Naive B cell (primary cell): ENCODE data around the gene LIN52. TPM values are rescaled to one million over a fixed set of nuclear protein-coding genes. Genes with fewer than 3 reads are reported as not detected.

ENCODE experiments used
- ATAC-seq, 2 donors: fragments of 150-1000 bp; cut with Tn5 transposase; 2 replicates each; pipeline ENCODE4 v1.10.0; 2021; ENCODE audit warnings: low read depth in 2 of 2, mild to moderate bottlenecking in 2 of 2, moderate library complexity in 2 of 2
- DNase-seq: peaks from one replicate; pipeline ENCODE4 v3.0.0; 2022
- H3K27ac Mint-ChIP-seq, 6 donors: one replicate each; pipeline ENCODE4 v1.8.0; 2020 to 2022; ENCODE audit warnings: mild to moderate bottlenecking in 6 of 6, mixed read lengths in 6 of 6, moderate library complexity in 5 of 6, inconsistent platforms in 2 of 6
- H3K27me3 Mint-ChIP-seq, 3 donors: one replicate each; pipeline ENCODE4 v1.8.0; 2021 to 2022; ENCODE audit warnings: mixed read lengths in 3 of 3, mild to moderate bottlenecking in 1 of 3
- H3K36me3 Mint-ChIP-seq, 2 donors: one replicate each; pipeline ENCODE4 v1.8.0; 2020 to 2022; ENCODE audit warnings: mixed read lengths in 2 of 2, inconsistent platforms in 1 of 2, mild to moderate bottlenecking in 1 of 2
- H3K4me1 Mint-ChIP-seq, 3 donors: one replicate each; pipeline ENCODE4 v1.8.0; 2020 to 2022; ENCODE audit warnings: mixed read lengths in 3 of 3, inconsistent platforms in 1 of 3, mild to moderate bottlenecking in 1 of 3, moderate library complexity in 1 of 3
- H3K4me3 Mint-ChIP-seq, 8 donors: one replicate each; pipeline ENCODE4 v1.8.0; 2020 to 2022; ENCODE audit warnings: mild to moderate bottlenecking in 8 of 8, mixed read lengths in 8 of 8, moderate library complexity in 8 of 8, inconsistent platforms in 2 of 8
- H3K9me3 Mint-ChIP-seq, 7 donors: one replicate each; pipeline ENCODE4 v1.8.0; 2020 to 2022; ENCODE audit warnings: mixed read lengths in 7 of 7, mild to moderate bottlenecking in 5 of 7, inconsistent platforms in 2 of 7, moderate library complexity in 1 of 7
- polyA plus RNA-seq, 6 donors: library from polyadenylated mRNA; unstranded; fragments of 300-500 nt; fragmentation: Illumina TruSeq; gene quantifications; one replicate each; pipeline ENCODE4 v1.2.3, GENCODE V29; 2021; ENCODE audit warnings: low read depth in 6 of 6

The LIN52 gene
- polyA plus RNA-seq, 6 donors from 2014 or later: 7.4 to 19.1 (median 11.9) TPM

- Mint-ChIP-seq H3K27ac (no peak overlapping the region), H3K36me3 (peaks cover 4 to 7% of the 10 kb centered on the region in 2 donors), H3K9me3 (no peaks in the 10 kb centered on the region), H3K27me3 (peaks cover 27 to 78% (median 37%) of the 10 kb centered on the region in 3 donors), H3K4me3 (no peak overlapping the region), H3K4me1 (peaks cover 6 to 8% (median 6%) of the 10 kb centered on the region in 3 donors)
- DNase-seq: no peak
- no peak for ATAC-seq
Observed at GRCh38 chr14:74249433-74250375, 164.9 kb downstream of the LIN52 start.

Other genes with a start within 250 kb of the LIN52 start
- gene PTGR2, start 233.1 kb upstream of the LIN52 start, polyA plus RNA-seq: 1 to 10 TPM; 1.0 to 4.9 (median 3.3) TPM
- 10 to 100 TPM; 56.3 to 77.1 (median 66.9) TPM for gene ZNF410, start 198.1 kb upstream of the LIN52 start, polyA plus RNA-seq
- gene FAM161B, start 134.9 kb upstream of the LIN52 start, polyA plus RNA-seq: 1 to 10 TPM in 5 of 6 donors, under 1 TPM in 1; 0.79 to 2.7 (median 1.5) TPM
- gene COQ6, start 134.7 kb upstream of the LIN52 start, polyA plus RNA-seq: 10 to 100 TPM; 10.9 to 22.5 (median 14.5) TPM
- 1 to 10 TPM; 2.3 to 5.7 (median 5.0) TPM for gene ENTPD5, start 65.7 kb upstream of the LIN52 start, polyA plus RNA-seq
- 1 to 10 TPM; 1.2 to 5.8 (median 2.0) TPM for gene BBOF1, start 65.6 kb upstream of the LIN52 start, polyA plus RNA-seq
- gene ALDH6A1, start 503 bp upstream of the LIN52 start, polyA plus RNA-seq: 10 to 100 TPM; 14.5 to 24.3 (median 20.6) TPM
- not detected for gene VSX2, start 154.5 kb downstream of the LIN52 start, polyA plus RNA-seq
- 10 to 100 TPM; 23.2 to 32.8 (median 27.5) TPM for gene ABCD4, start 218.0 kb downstream of the LIN52 start, polyA plus RNA-seq